HEK293 (cell line): Measurements from ENCODE around the gene ESR1.
"Not testable (repeated sequence)": the region's sequence is repeated elsewhere in the genome, so short reads cannot be mapped to it uniquely, and the experiment has no call there.

Experiments
- CTCF ChIA-PET: fragments of 350-600 bp; formaldehyde crosslinking; extraction: SDS; loops from one replicate; lab custom pipeline; 2021; ENCODE audit warnings: antibody characterized with exemption; lab: Yijun Ruan, JAX
- POLR2A ChIA-PET: fragments of 300-600 bp; formaldehyde crosslinking; extraction: SDS; loops from one replicate; lab custom pipeline; 2020; ENCODE audit warnings: antibody characterized with exemption, inconsistent platforms; lab: Yijun Ruan, JAX
- H3K27ac ChIP-seq: fragments of 200-500 bp; sonication (Bioruptor generic); 2 replicates; pipeline ENCODE4 v1.5.1; 2014; ENCODE audit warnings: low read depth, low read length, control low read depth, inconsistent platforms; ENCODE audit errors: extremely low read depth
- H3K36me3 ChIP-seq, 2 experiments: fragments of 200-500 bp in 1 of 2; sonication (Bioruptor generic) in 1 of 2; 1 replicate in 1 of 2; 2 replicates in 1 of 2; pipeline ENCODE4 v1.5.1; 2014 to 2017; ENCODE audit warnings: inconsistent platforms in 2 of 2, low read length in 2 of 2; ENCODE audit not compliant: control insufficient read depth in 2 of 2, insufficient read depth in 1 of 2
- H3K4me1 ChIP-seq: fragments of 200-500 bp; sonication (Bioruptor generic); 2 replicates; pipeline ENCODE4 v1.5.1; 2014; ENCODE audit warnings: mild to moderate bottlenecking, low read length, inconsistent platforms; ENCODE audit not compliant: control insufficient read depth, insufficient read depth
- H3K4me3 ChIP-seq: 2 replicates; pipeline ENCODE4 v1.5.1; 2011; ENCODE audit warnings: low read depth, mild to moderate bottlenecking, control low read depth, low read length, moderate library complexity
- H3K9me3 ChIP-seq: fragments of 200-500 bp; sonication (Bioruptor generic); 2 replicates; pipeline ENCODE4 v1.5.1; 2014; ENCODE audit warnings: low read depth, low read length, inconsistent platforms; ENCODE audit not compliant: control insufficient read depth, insufficient read depth
- BCL11A ChIP-seq: fragments of 450-650 bp; formaldehyde crosslinking; IDR thresholded peaks from 2 replicates; pipeline ENCODE4 v1.5.1; 2016; ENCODE audit warnings: low read depth, missing biosample characterization, missing genetic modification characterization
- GLI4 ChIP-seq: fragments of 450-650 bp; formaldehyde crosslinking; IDR thresholded peaks from 2 replicates; pipeline ENCODE4 v1.5.1; 2016; ENCODE audit warnings: missing biosample characterization, missing genetic modification characterization
- GLIS1 ChIP-seq: fragments of 450-650 bp; formaldehyde crosslinking; IDR thresholded peaks from 2 replicates; pipeline ENCODE4 v1.5.1; 2016; ENCODE audit warnings: missing biosample characterization, missing genetic modification characterization
- KLF17 ChIP-seq: fragments of 450-650 bp; formaldehyde crosslinking; IDR thresholded peaks from 2 replicates; pipeline ENCODE4 v1.5.1; 2016; ENCODE audit warnings: missing biosample characterization, missing genetic modification characterization
- MYNN ChIP-seq: fragments of 450-650 bp; formaldehyde crosslinking; IDR thresholded peaks from 2 replicates; pipeline ENCODE4 v1.5.1; 2016; ENCODE audit warnings: missing biosample characterization, missing genetic modification characterization, borderline replicate concordance
- RBAK ChIP-seq: fragments of 450-650 bp; formaldehyde crosslinking; IDR thresholded peaks from 2 replicates; pipeline ENCODE4 v1.5.1; 2016; ENCODE audit warnings: missing biosample characterization, missing genetic modification characterization
- REST ChIP-seq: fragments of 450-650 bp; formaldehyde crosslinking; IDR thresholded peaks from 2 replicates; pipeline ENCODE4 v1.5.1; 2016; ENCODE audit warnings: missing biosample characterization, missing genetic modification characterization
- TCF7L2 ChIP-seq: IDR thresholded peaks from 2 replicates; pipeline ENCODE4 v1.6.1; 2011; ENCODE audit warnings: low read depth, mild to moderate bottlenecking, inconsistent platforms, low read length, moderate library complexity, borderline replicate concordance
- WT1 ChIP-seq: fragments of 450-650 bp; formaldehyde crosslinking; IDR thresholded peaks from 2 replicates; pipeline ENCODE4 v1.5.1; 2016; ENCODE audit warnings: missing biosample characterization, missing genetic modification characterization
- YY2 ChIP-seq: fragments of 450-650 bp; formaldehyde crosslinking; IDR thresholded peaks from 2 replicates; pipeline ENCODE4 v1.5.1; 2016; ENCODE audit warnings: missing biosample characterization, missing genetic modification characterization
- ZBTB7A ChIP-seq: fragments of 450-650 bp; formaldehyde crosslinking; IDR thresholded peaks from 2 replicates; pipeline ENCODE4 v1.5.1; 2016; ENCODE audit warnings: low read depth, missing biosample characterization, missing genetic modification characterization
- ZFP69B ChIP-seq: fragments of 450-650 bp; formaldehyde crosslinking; IDR thresholded peaks from 2 replicates; pipeline ENCODE4 v1.5.1; 2016; ENCODE audit warnings: missing biosample characterization, missing genetic modification characterization
- ZNF155 ChIP-seq: fragments of 450-650 bp; formaldehyde crosslinking; IDR thresholded peaks from 2 replicates; pipeline ENCODE4 v1.5.1; 2016; ENCODE audit warnings: missing biosample characterization, missing genetic modification characterization
- ZNF157 ChIP-seq: fragments of 450-650 bp; formaldehyde crosslinking; IDR thresholded peaks from 2 replicates; pipeline ENCODE4 v1.5.1; 2016; ENCODE audit warnings: missing biosample characterization, missing genetic modification characterization
- ZNF221 ChIP-seq: fragments of 450-650 bp; formaldehyde crosslinking; IDR thresholded peaks from 2 replicates; pipeline ENCODE4 v1.5.1; 2017; ENCODE audit warnings: missing biosample characterization, missing genetic modification characterization, borderline replicate concordance
- ZNF23 ChIP-seq: fragments of 450-650 bp; formaldehyde crosslinking; IDR thresholded peaks from 2 replicates; pipeline ENCODE4 v1.5.1; 2016; ENCODE audit warnings: missing biosample characterization, missing genetic modification characterization, borderline replicate concordance
- ZNF366 ChIP-seq: fragments of 450-650 bp; formaldehyde crosslinking; conservative IDR thresholded peaks from 2 replicates; pipeline ENCODE4 v1.5.1; 2016; ENCODE audit warnings: missing biosample characterization, missing genetic modification characterization
- ZNF404 ChIP-seq: fragments of 450-650 bp; formaldehyde crosslinking; IDR thresholded peaks from 2 replicates; pipeline ENCODE4 v1.5.1; 2017; ENCODE audit warnings: missing biosample characterization, missing genetic modification characterization
- ZNF510 ChIP-seq: fragments of 450-650 bp; formaldehyde crosslinking; IDR thresholded peaks from 2 replicates; pipeline ENCODE4 v1.5.1; 2018; ENCODE audit warnings: mild to moderate bottlenecking, missing genetic modification characterization, missing biosample characterization; ENCODE audit not compliant: insufficient replicate concordance
- ZXDB ChIP-seq: fragments of 450-650 bp; formaldehyde crosslinking; IDR thresholded peaks from 2 replicates; pipeline ENCODE4 v1.5.1; 2016; ENCODE audit warnings: missing biosample characterization, missing genetic modification characterization
- TF ChIP-seq, protein P1 (sequence below): fragments of 450-650 bp; formaldehyde crosslinking; IDR thresholded peaks from 2 replicates; pipeline ENCODE4 v1.5.1; 2016; ENCODE audit warnings: missing biosample characterization, missing genetic modification characterization

Gene ESR1

DNA sequence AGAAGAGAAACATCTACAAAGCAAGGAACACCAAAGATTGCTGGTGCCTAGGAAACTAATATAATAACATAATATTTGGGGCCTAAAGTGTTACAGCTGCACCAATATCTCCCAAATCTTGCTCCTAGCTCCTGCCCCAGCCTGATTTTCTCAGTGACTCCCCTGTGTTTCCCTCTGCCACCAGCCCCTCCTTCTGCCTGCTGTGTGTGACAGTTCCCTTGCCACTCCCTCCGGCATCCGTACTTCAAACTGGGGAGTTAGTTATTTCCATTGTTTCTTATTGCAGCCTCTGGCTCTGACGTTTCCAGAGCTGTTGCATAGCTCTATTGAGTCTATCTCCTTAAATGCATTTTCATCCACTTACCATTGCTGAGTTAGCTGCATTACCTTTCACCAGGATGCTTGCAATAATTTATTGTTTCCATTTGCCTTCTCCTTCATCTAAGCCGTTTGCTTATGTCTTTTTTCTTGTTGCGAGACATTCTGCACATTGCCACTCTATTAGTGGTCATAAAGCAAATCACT, 43.1 kb downstream of the ESR1 start (continued):
- no peak for TF ChIP-seq MYNN (tag by site-specific recombination)
- TF ChIP-seq GLIS1 (tag by site-specific recombination), result no peak
- no peak for TF ChIP-seq RBAK (tag by site-specific recombination)
- no peak for TF ChIP-seq YY2 (tag by site-specific recombination)
- no peak for TF ChIP-seq ZNF221 (tag by site-specific recombination)
- no peak for TF ChIP-seq ZNF23 (tag by site-specific recombination)
- TF ChIP-seq ZNF157 (tag by site-specific recombination), result no peak
- TF ChIP-seq ZNF155 (tag by site-specific recombination), result no peak
- TF ChIP-seq TCF7L2, result no peak
- TF ChIP-seq ZNF366 (tag by site-specific recombination), result no peak
- TF ChIP-seq ZXDB, result no peak
- no peak for TF ChIP-seq KLF17
- TF ChIP-seq, all 188 proteins: peak for 0

DNA sequence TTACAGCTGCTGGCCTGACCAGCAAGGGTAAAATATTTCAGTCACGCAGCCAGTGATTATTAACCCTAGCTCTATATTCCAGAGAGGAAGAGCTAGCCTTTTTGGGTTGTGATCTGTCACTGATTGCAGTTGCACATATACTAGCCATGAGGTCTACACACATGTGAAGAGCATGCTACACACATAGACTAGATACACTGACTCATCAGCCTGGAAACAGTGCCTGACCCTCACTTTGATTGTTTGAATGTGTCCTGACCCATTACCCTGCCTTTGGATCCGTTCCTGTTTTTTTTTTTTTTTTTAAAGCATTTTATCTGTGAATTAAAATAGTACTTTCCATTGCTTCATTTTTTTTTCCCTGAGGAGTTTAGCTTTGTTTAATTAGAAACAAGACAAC, 50.8 kb downstream of the ESR1 start:
- H3K36me3 ChIP-seq, result no peaks in the 10 kb centered on the region
- ChIA-PET CTCF (interaction anchor here (0.6 to 0.7 kb wide), 3 partner anchors 78 to 453 kb away, joined by 3 read pairs; no protein-coding TSS in a partner anchor), POLR2A (no interaction called here)
- TF ChIP-seq ZBTB7A (tag by site-specific recombination) (no peak), GLI4 (tag by site-specific recombination) (no peak), YY2 (tag by site-specific recombination) (no peak)
- no peaks in the 10 kb centered on the region for H3K4me1 ChIP-seq
- no peaks in the 10 kb centered on the region for H3K9me3 ChIP-seq
- H3K4me3 ChIP-seq, result no peak overlapping the region
- H3K27ac ChIP-seq, result no peak overlapping the region

- CTCF ChIA-PET, result no interaction called here
- Histone ChIP-seq H3K27ac (no peak overlapping the region), H3K4me3 (no peak overlapping the region), H3K4me1 (no peaks in the 10 kb centered on the region), H3K9me3 (no peaks in the 10 kb centered on the region), H3K36me3 (no peaks in the 10 kb centered on the region)
- POLR2A ChIA-PET, result no interaction called here
- TF ChIP-seq ZNF510 (tag by site-specific recombination), result no peak
Observed at GRCh38 chr6:151862461-151862860, 55.0 kb downstream of the ESR1 start.

GRCh38 chr6:151867361-151867869, 59.9 kb downstream of the ESR1 start:
- H3K36me3 ChIP-seq, H3K4me3 ChIP-seq, CTCF ChIA-PET, H3K9me3 ChIP-seq, H3K4me1 ChIP-seq, POLR2A ChIA-PET, H3K27ac ChIP-seq: not testable (repeated sequence)

- no peak overlapping the region for H3K4me3 ChIP-seq
- no peak overlapping the region for H3K27ac ChIP-seq
- H3K36me3 ChIP-seq, result no peaks in the 10 kb centered on the region
- ChIA-PET POLR2A (no interaction called here), CTCF (interaction anchor here (1.8 kb wide), 1 partner anchor 9 kb away, joined by 5 read pairs; no protein-coding TSS in a partner anchor)
- no peaks in the 10 kb centered on the region for H3K4me1 ChIP-seq
- no peaks in the 10 kb centered on the region for H3K9me3 ChIP-seq
- TF ChIP-seq ZXDB (no peak), REST (no peak), ZFP69B (tag by site-specific recombination) (no peak), YY2 (tag by site-specific recombination) (no peak), WT1 (tag by site-specific recombination) (no peak), ZNF404 (no peak), BCL11A (tag by site-specific recombination) (no peak)
- TF ChIP-seq, protein P1, sequence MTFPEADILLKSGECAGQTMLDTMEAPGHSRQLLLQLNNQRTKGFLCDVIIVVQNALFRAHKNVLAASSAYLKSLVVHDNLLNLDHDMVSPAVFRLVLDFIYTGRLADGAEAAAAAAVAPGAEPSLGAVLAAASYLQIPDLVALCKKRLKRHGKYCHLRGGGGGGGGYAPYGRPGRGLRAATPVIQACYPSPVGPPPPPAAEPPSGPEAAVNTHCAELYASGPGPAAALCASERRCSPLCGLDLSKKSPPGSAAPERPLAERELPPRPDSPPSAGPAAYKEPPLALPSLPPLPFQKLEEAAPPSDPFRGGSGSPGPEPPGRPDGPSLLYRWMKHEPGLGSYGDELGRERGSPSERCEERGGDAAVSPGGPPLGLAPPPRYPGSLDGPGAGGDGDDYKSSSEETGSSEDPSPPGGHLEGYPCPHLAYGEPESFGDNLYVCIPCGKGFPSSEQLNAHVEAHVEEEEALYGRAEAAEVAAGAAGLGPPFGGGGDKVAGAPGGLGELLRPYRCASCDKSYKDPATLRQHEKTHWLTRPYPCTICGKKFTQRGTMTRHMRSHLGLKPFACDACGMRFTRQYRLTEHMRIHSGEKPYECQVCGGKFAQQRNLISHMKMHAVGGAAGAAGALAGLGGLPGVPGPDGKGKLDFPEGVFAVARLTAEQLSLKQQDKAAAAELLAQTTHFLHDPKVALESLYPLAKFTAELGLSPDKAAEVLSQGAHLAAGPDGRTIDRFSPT, result no peak
Observed at GRCh38 chr6:151869345-151869744, 61.9 kb downstream of the ESR1 start.
